ENCODE results near the gene GCAT.

Gene GCAT

GRCh38 chr22:37843741-37844089 lies 36.0 kb downstream of the GCAT start:
- no peaks in the 10 kb centered on the region for H3K9me3 ChIP-seq (ENCODE audit: control insufficient read depth, low read length)
- no peaks in the 10 kb centered on the region for H3K27me3 ChIP-seq (replicated peaks; ENCODE audit: control insufficient read depth, insufficient read depth, low read length, poor library complexity, severe bottlenecking)
- no peak for DNase-seq
- H3K4me1 ChIP-seq (ENCODE audit: control insufficient read depth, insufficient read depth, low read length, poor library complexity, severe bottlenecking) = peaks cover 3% of the 10 kb centered on the region
- H3K36me3 ChIP-seq (ENCODE audit: control insufficient read depth, insufficient read depth, low read length) = peaks cover 1% of the 10 kb centered on the region
- H3K4me3 ChIP-seq (ENCODE audit: insufficient read depth, low read depth, low read length, poor library complexity, severe bottlenecking) = peak overlapping the region; percentile 72
- H3K27ac ChIP-seq (ENCODE audit: insufficient read depth, low read length, poor library complexity, severe bottlenecking) = peak overlapping the region; percentile 90

GRCh38 chr22:37844904-37845329 lies 37.2 kb downstream of the GCAT start:
- H3K9me3 ChIP-seq (ENCODE audit: control insufficient read depth, low read length) = no peaks in the 10 kb centered on the region
- H3K27ac ChIP-seq (ENCODE audit: insufficient read depth, low read length, poor library complexity, severe bottlenecking) = peak overlapping the region; percentile 52
- H3K36me3 ChIP-seq (ENCODE audit: control insufficient read depth, insufficient read depth, low read length) = no peaks in the 10 kb centered on the region
- DNase-seq = no peak
- peak overlapping the region; percentile 72 for H3K4me3 ChIP-seq (ENCODE audit: insufficient read depth, low read depth, low read length, poor library complexity, severe bottlenecking)
- no peaks in the 10 kb centered on the region for H3K27me3 ChIP-seq (replicated peaks; ENCODE audit: control insufficient read depth, insufficient read depth, low read length, poor library complexity, severe bottlenecking)
- peaks cover 7% of the 10 kb centered on the region for H3K4me1 ChIP-seq (ENCODE audit: control insufficient read depth, insufficient read depth, low read length, poor library complexity, severe bottlenecking)

GRCh38 chr22:37846433-37846832 lies 38.7 kb downstream of the GCAT start:
- Histone ChIP-seq H3K4me3 (ENCODE audit: insufficient read depth, low read depth, low read length, poor library complexity, severe bottlenecking) (no peak overlapping the region), H3K36me3 (ENCODE audit: control insufficient read depth, insufficient read depth, low read length) (no peaks in the 10 kb centered on the region), H3K9me3 (ENCODE audit: control insufficient read depth, low read length) (no peaks in the 10 kb centered on the region), H3K27me3 (replicated peaks; ENCODE audit: control insufficient read depth, insufficient read depth, low read length, poor library complexity, severe bottlenecking) (no peaks in the 10 kb centered on the region), H3K27ac (ENCODE audit: insufficient read depth, low read length, poor library complexity, severe bottlenecking) (no peak overlapping the region), H3K4me1 (ENCODE audit: control insufficient read depth, insufficient read depth, low read length, poor library complexity, severe bottlenecking) (peaks cover 8% of the 10 kb centered on the region)
- DNase-seq = no peak

GRCh38 chr22:37848587-37849088 lies 40.9 kb downstream of the GCAT start:
- H3K27ac ChIP-seq (ENCODE audit: insufficient read depth, low read length, poor library complexity, severe bottlenecking) = peak overlapping the region; percentile 79
- no peaks in the 10 kb centered on the region for H3K27me3 ChIP-seq (replicated peaks; ENCODE audit: control insufficient read depth, insufficient read depth, low read length, poor library complexity, severe bottlenecking)
- peaks cover 15% of the 10 kb centered on the region for H3K36me3 ChIP-seq (ENCODE audit: control insufficient read depth, insufficient read depth, low read length)
- H3K9me3 ChIP-seq (ENCODE audit: control insufficient read depth, low read length) = no peaks in the 10 kb centered on the region
- peaks cover 5% of the 10 kb centered on the region for H3K4me1 ChIP-seq (ENCODE audit: control insufficient read depth, insufficient read depth, low read length, poor library complexity, severe bottlenecking)
- peak overlapping the region; percentile 84 for H3K4me3 ChIP-seq (ENCODE audit: insufficient read depth, low read depth, low read length, poor library complexity, severe bottlenecking)
- DNase-seq = no peak

GRCh38 chr22:37849089-37849751 lies 41.5 kb downstream of the GCAT start, which contains the start of gene EIF3L:
TSS of gene EIF3L (plus strand) at chr22:37849419. CDS start at chr22:37849450, 31 bp downstream.
- Histone ChIP-seq H3K36me3 (ENCODE audit: control insufficient read depth, insufficient read depth, low read length) (peaks cover 20% of the 10 kb centered on the region), H3K27ac (ENCODE audit: insufficient read depth, low read length, poor library complexity, severe bottlenecking) (peak within 1 kb of the TSS; percentile 79), H3K9me3 (ENCODE audit: control insufficient read depth, low read length) (no peaks in the 10 kb centered on the region), H3K4me1 (ENCODE audit: control insufficient read depth, insufficient read depth, low read length, poor library complexity, severe bottlenecking) (peaks cover 5% of the 10 kb centered on the region), H3K27me3 (replicated peaks; ENCODE audit: control insufficient read depth, insufficient read depth, low read length, poor library complexity, severe bottlenecking) (no peaks in the 10 kb centered on the region), H3K4me3 (ENCODE audit: insufficient read depth, low read depth, low read length, poor library complexity, severe bottlenecking) (peak within 1 kb of the TSS; percentile 84)
- DNase-seq = peak; percentile 73 to 83 (median 78)

- no peak overlapping the region for H3K27ac ChIP-seq (ENCODE audit: insufficient read depth, low read length, poor library complexity, severe bottlenecking)
- H3K9me3 ChIP-seq (ENCODE audit: control insufficient read depth, low read length) = no peaks in the 10 kb centered on the region
- H3K4me3 ChIP-seq (ENCODE audit: insufficient read depth, low read depth, low read length, poor library complexity, severe bottlenecking) = peak overlapping the region; percentile 4
- H3K27me3 ChIP-seq (replicated peaks; ENCODE audit: control insufficient read depth, insufficient read depth, low read length, poor library complexity, severe bottlenecking) = no peaks in the 10 kb centered on the region
- H3K4me1 ChIP-seq (ENCODE audit: control insufficient read depth, insufficient read depth, low read length, poor library complexity, severe bottlenecking) = peaks cover 5% of the 10 kb centered on the region
- peaks cover 33% of the 10 kb centered on the region for H3K36me3 ChIP-seq (ENCODE audit: control insufficient read depth, insufficient read depth, low read length)
- DNase-seq = no peak
Observed at GRCh38 chr22:37850801-37851200, 43.1 kb downstream of the GCAT start.

- Histone ChIP-seq H3K36me3 (ENCODE audit: control insufficient read depth, insufficient read depth, low read length) (peaks cover 33% of the 10 kb centered on the region), H3K9me3 (ENCODE audit: control insufficient read depth, low read length) (no peaks in the 10 kb centered on the region), H3K4me1 (ENCODE audit: control insufficient read depth, insufficient read depth, low read length, poor library complexity, severe bottlenecking) (peaks cover 5% of the 10 kb centered on the region), H3K27ac (ENCODE audit: insufficient read depth, low read length, poor library complexity, severe bottlenecking) (no peak overlapping the region), H3K27me3 (replicated peaks; ENCODE audit: control insufficient read depth, insufficient read depth, low read length, poor library complexity, severe bottlenecking) (no peaks in the 10 kb centered on the region), H3K4me3 (ENCODE audit: insufficient read depth, low read depth, low read length, poor library complexity, severe bottlenecking) (no peak overlapping the region)
- DNase-seq = no peak
Observed at GRCh38 chr22:37852418-37852817, 44.7 kb downstream of the GCAT start.

GRCh38 chr22:37854946-37855345 lies 47.2 kb downstream of the GCAT start:
- H3K27me3 ChIP-seq (replicated peaks; ENCODE audit: control insufficient read depth, insufficient read depth, low read length, poor library complexity, severe bottlenecking) = no peaks in the 10 kb centered on the region
- no peaks in the 10 kb centered on the region for H3K9me3 ChIP-seq (ENCODE audit: control insufficient read depth, low read length)
- H3K27ac ChIP-seq (ENCODE audit: insufficient read depth, low read length, poor library complexity, severe bottlenecking) = no peak overlapping the region
- H3K4me1 ChIP-seq (ENCODE audit: control insufficient read depth, insufficient read depth, low read length, poor library complexity, severe bottlenecking) = peaks cover under 1% of the 10 kb centered on the region
- H3K36me3 ChIP-seq (ENCODE audit: control insufficient read depth, insufficient read depth, low read length) = peaks cover 49% of the 10 kb centered on the region
- DNase-seq = no peak
- H3K4me3 ChIP-seq (ENCODE audit: insufficient read depth, low read depth, low read length, poor library complexity, severe bottlenecking) = no peak overlapping the region

GRCh38 chr22:37855462-37855861 lies 47.7 kb downstream of the GCAT start:
- H3K4me1 ChIP-seq (ENCODE audit: control insufficient read depth, insufficient read depth, low read length, poor library complexity, severe bottlenecking) = no peaks in the 10 kb centered on the region
- H3K9me3 ChIP-seq (ENCODE audit: control insufficient read depth, low read length) = no peaks in the 10 kb centered on the region
- no peaks in the 10 kb centered on the region for H3K27me3 ChIP-seq (replicated peaks; ENCODE audit: control insufficient read depth, insufficient read depth, low read length, poor library complexity, severe bottlenecking)
- no peak overlapping the region for H3K4me3 ChIP-seq (ENCODE audit: insufficient read depth, low read depth, low read length, poor library complexity, severe bottlenecking)
- H3K27ac ChIP-seq (ENCODE audit: insufficient read depth, low read length, poor library complexity, severe bottlenecking) = no peak overlapping the region
- peaks cover 54% of the 10 kb centered on the region for H3K36me3 ChIP-seq (ENCODE audit: control insufficient read depth, insufficient read depth, low read length)
- DNase-seq = no peak

- H3K4me3 ChIP-seq (ENCODE audit: insufficient read depth, low read depth, low read length, poor library complexity, severe bottlenecking) = no peak overlapping the region
- H3K36me3 ChIP-seq (ENCODE audit: control insufficient read depth, insufficient read depth, low read length) = peaks cover 73% of the 10 kb centered on the region
- no peak for DNase-seq
- no peak overlapping the region for H3K27ac ChIP-seq (ENCODE audit: insufficient read depth, low read length, poor library complexity, severe bottlenecking)
- H3K27me3 ChIP-seq (replicated peaks; ENCODE audit: control insufficient read depth, insufficient read depth, low read length, poor library complexity, severe bottlenecking) = no peaks in the 10 kb centered on the region
- no peaks in the 10 kb centered on the region for H3K4me1 ChIP-seq (ENCODE audit: control insufficient read depth, insufficient read depth, low read length, poor library complexity, severe bottlenecking)
- no peaks in the 10 kb centered on the region for H3K9me3 ChIP-seq (ENCODE audit: control insufficient read depth, low read length)
Observed at GRCh38 chr22:37860796-37861421, 53.2 kb downstream of the GCAT start.
